Coronary artery (tissue), 2 donors: ENCODE measurements around the gene EXOC3.

Experiments used
- DNase-seq: peaks from one replicate; pipeline ENCODE4 v3.0.0-alpha.2; 2017; ENCODE audit warnings: low spot score
- H3K27ac ChIP-seq, 2 donors: fragments of 200-600 bp; sonication (generic); one replicate each; pipeline ENCODE4 v1.5.1; 2016 to 2019
- H3K4me3 ChIP-seq: fragments of 200-600 bp; sonication (generic); 2 replicates; pipeline ENCODE4 v1.5.1; 2016; ENCODE audit warnings: mild to moderate bottlenecking, moderate library complexity
- TF ChIP-seq, protein P1 (sequence below): fragments of 200-600 bp; sonication (generic); IDR thresholded peaks from one replicate; pipeline ENCODE4 v1.5.1; 2019; ENCODE audit warnings: antibody characterized with exemption

Gene EXOC3

DNA sequence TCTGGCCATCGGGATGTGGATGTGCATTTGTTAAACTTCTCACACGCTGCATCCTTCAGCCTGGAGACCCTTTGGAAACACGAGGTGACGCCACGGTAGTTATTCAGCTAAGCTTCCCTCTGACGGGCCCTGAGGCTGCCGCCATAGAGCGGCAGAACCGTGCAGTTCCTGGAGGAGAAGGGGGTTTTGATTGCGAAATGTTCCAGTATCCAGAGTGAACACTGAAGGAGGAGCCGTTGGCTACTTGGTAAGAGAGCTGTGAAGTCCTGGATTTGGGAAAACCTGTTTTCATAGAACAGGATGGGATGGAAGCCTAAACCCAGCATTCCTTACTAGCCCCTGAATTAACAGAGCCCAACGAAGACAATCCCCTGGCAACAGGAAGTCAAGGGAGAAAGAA is 23.0 kb upstream of the EXOC3 start:
- Histone ChIP-seq H3K27ac (no peak overlapping the region), H3K4me3 (no peak overlapping the region)
- DNase-seq, result no peak
- TF ChIP-seq, protein P1, sequence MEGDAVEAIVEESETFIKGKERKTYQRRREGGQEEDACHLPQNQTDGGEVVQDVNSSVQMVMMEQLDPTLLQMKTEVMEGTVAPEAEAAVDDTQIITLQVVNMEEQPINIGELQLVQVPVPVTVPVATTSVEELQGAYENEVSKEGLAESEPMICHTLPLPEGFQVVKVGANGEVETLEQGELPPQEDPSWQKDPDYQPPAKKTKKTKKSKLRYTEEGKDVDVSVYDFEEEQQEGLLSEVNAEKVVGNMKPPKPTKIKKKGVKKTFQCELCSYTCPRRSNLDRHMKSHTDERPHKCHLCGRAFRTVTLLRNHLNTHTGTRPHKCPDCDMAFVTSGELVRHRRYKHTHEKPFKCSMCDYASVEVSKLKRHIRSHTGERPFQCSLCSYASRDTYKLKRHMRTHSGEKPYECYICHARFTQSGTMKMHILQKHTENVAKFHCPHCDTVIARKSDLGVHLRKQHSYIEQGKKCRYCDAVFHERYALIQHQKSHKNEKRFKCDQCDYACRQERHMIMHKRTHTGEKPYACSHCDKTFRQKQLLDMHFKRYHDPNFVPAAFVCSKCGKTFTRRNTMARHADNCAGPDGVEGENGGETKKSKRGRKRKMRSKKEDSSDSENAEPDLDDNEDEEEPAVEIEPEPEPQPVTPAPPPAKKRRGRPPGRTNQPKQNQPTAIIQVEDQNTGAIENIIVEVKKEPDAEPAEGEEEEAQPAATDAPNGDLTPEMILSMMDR, result no peak

DNA sequence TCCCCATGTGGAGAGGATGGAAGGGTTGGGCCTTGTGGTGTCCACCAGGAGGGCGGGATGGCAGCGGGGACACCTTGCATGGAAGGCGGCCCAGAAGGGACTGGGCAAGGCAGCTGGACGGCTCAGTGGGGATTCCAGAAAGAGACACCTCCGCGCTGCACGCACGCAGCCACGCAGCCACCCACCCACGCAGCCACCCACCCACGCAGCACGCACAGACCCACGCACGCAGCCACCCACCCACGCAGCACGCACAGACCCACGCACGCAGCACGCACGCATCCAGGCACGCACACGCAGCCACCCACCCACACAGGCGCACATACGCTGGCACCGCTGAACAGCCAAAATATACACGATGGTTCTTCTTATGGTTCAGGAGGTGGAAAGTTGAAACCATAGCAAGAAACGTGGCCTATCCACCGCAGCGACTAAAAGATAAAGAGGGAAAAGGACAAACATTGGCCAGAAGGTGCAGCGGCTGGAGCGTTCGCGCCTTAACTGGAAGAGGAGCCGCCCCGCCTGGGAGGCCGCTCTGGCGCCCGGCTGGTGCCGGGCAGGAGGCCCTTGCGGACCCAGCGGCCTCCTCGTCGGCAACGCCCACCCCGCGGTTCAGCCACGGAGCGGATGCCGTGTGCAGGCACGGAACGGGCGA is 22.2 kb upstream of the EXOC3 start:
- no peak for DNase-seq
- no peak overlapping the region for H3K4me3 ChIP-seq
- H3K27ac ChIP-seq, result no peak overlapping the region
- TF ChIP-seq, protein P1, result no peak

- H3K27ac ChIP-seq, result no peak overlapping the region
- H3K4me3 ChIP-seq, result no peak overlapping the region
- TF ChIP-seq, protein P1, result no peak
- no peak for DNase-seq
Measured at GRCh38 chr5:421287-421880, 21.6 kb upstream of the EXOC3 start.

DNA sequence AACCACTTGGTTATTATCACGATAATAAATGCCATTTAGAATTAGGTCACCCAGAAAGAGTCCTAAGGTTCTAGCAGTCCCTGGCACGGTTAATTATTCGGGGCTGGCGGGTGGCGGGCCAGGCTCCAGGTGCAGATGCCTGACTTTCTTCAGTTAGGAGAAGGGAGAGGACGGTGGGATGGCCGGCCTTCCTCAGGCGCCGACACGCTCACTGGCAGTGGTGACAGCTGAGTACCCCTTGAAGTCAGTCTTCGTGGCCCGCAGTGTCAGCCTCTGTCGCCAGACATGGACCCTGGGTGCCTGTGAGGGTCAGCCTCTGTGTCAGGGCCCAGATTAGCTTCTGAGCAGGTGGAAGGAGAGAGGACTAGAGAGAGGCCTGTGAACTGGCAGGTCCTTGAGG is 21.1 kb upstream of the EXOC3 start:
- no peak overlapping the region for H3K4me3 ChIP-seq
- TF ChIP-seq, protein P1, result no peak
- no peak for DNase-seq
- no peak overlapping the region for H3K27ac ChIP-seq

- TF ChIP-seq, protein P1, result no peak
- DNase-seq, result no peak
- Histone ChIP-seq H3K27ac (no peak overlapping the region), H3K4me3 (no peak overlapping the region)
Measured at GRCh38 chr5:422323-423232, 20.4 kb upstream of the EXOC3 start.

DNA sequence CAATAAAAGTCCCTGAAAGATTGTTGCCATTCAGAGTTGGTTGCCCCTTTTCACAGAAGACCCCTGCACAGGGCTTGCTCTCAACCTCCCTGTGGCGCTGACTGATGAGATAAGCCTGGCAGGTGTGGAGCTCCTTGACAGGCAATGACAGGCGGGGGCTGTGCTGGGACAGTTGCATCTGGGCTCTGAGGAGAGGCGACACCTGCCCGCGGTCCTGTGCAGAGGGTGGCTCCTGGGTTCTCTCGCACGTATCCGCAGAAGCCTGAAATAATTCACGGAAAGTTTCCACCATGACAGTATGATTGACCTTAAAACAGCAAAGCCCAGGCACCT is 19.8 kb upstream of the EXOC3 start:
- Histone ChIP-seq H3K27ac (no peak overlapping the region), H3K4me3 (no peak overlapping the region)
- DNase-seq, result no peak
- TF ChIP-seq, protein P1, result no peak
